Lower leg skin (tissue), 4 donors: ENCODE results near the gene GALNT3. TPM values are rescaled to one million over a fixed set of nuclear protein-coding genes. Genes with fewer than 3 reads are reported as not detected.

Experiments
- DNase-seq, 2 donors: peaks; one replicate each; pipeline ENCODE4 v3.0.0-alpha.2; 2019; ENCODE audit warnings: low spot score in 2 of 2
- H3K4me3 ChIP-seq: fragments of 200-600 bp; sonication (generic); 2 replicates; pipeline ENCODE4 v1.5.1; 2017; ENCODE audit warnings: mild to moderate bottlenecking, low read depth; ENCODE audit not compliant: poor library complexity, severe bottlenecking
- POLR2A ChIP-seq, 2 donors: fragments of 450-650 bp; IDR thresholded peaks; one replicate each; pipeline ENCODE4 v1.6.1; 2016 to 2017; ENCODE audit warnings: antibody characterized with exemption in 2 of 2, mild to moderate bottlenecking in 1 of 2, moderate library complexity in 1 of 2
- WGBS, 2 donors: methylation state at CpG; one replicate each; pipeline ENCODE4 v1.1.5; 2018; 5-methylcytosine and 5-hydroxymethylcytosine counted together
- intact Hi-C: fragments of 100-400 bp; cut with DNase I; formaldehyde crosslinking; loops from one replicate; pipeline ENCODE4 v1.15.0; 2023; ENCODE audit warnings: low total_unique reads
- total RNA-seq, 4 donors: library from RNA; depleted of rRNA; stranded (reverse); fragments of >200 nt; gene quantifications; one replicate each; pipeline ENCODE4 v1.1.0, GENCODE V29; 2016
- TF ChIP-seq, protein P1 (sequence below), 3 donors: fragments of 450-650 bp; IDR thresholded peaks; one replicate each; pipeline ENCODE4 v1.5.1; 2016; ENCODE audit warnings: antibody characterized with exemption in 3 of 3, mild to moderate bottlenecking in 3 of 3, moderate library complexity in 2 of 3

GALNT3 gene
- 10 to 100 TPM; 14.2 to 30.9 (median 18.2) TPM for total RNA-seq

DNA sequence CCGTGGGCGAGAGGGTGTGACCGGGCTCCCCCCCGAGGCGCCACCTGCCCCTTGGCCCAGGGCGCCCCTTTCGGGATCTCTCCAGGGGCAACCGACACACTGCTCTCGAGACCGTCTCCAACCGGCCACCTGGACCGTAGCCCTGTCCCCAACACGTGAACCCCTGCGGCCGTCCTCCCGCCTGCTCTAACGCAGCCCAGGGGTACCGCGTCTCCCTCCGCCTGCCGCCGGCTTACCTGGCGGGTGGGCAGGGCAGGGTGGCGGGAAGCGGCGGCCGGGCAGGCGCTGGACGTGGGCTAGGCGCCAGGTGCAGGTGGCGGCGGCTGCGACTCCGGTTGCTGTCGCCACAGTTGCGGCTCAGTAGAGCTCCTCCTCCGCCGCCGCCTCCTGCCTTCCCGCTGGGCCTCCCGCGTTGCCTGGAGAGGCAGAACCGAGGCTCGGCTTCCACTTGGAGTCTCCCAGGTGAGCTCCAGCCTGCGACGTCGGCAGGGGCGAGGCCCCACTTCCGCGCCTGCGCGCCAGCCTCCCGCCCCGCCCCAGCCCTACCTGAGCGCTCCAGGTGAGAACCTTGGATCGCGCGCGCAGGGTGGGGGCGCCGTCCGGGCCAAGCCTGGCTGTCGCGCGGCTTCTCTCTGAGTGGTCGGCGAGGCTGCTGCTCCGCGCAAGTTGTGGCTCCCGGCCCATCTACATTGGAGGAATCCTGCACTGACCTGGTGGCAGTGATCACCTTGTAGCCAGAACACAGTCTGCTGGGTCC is at the start of gene GALNT3:
Gene GALNT3, minus strand, starts transcription at position 469 of the 757 bp plus-strand sequence. CDS start 23,547 bp downstream, outside the sequence.
- H3K4me3 ChIP-seq: peak within 1 kb of the TSS; percentile 53
- TF ChIP-seq, protein P1, sequence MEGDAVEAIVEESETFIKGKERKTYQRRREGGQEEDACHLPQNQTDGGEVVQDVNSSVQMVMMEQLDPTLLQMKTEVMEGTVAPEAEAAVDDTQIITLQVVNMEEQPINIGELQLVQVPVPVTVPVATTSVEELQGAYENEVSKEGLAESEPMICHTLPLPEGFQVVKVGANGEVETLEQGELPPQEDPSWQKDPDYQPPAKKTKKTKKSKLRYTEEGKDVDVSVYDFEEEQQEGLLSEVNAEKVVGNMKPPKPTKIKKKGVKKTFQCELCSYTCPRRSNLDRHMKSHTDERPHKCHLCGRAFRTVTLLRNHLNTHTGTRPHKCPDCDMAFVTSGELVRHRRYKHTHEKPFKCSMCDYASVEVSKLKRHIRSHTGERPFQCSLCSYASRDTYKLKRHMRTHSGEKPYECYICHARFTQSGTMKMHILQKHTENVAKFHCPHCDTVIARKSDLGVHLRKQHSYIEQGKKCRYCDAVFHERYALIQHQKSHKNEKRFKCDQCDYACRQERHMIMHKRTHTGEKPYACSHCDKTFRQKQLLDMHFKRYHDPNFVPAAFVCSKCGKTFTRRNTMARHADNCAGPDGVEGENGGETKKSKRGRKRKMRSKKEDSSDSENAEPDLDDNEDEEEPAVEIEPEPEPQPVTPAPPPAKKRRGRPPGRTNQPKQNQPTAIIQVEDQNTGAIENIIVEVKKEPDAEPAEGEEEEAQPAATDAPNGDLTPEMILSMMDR (IDR thresholded peaks at IDR 0.05): no peak
- TF ChIP-seq POLR2A (IDR thresholded peaks at IDR 0.05): no peak
- 1 to 19% methylated on average over 11 to 39 of the region's 70 CpGs for WGBS, 2 donors
- peak; percentile 73 to 91 for DNase-seq
- intact Hi-C loops: no loop called here

DNA sequence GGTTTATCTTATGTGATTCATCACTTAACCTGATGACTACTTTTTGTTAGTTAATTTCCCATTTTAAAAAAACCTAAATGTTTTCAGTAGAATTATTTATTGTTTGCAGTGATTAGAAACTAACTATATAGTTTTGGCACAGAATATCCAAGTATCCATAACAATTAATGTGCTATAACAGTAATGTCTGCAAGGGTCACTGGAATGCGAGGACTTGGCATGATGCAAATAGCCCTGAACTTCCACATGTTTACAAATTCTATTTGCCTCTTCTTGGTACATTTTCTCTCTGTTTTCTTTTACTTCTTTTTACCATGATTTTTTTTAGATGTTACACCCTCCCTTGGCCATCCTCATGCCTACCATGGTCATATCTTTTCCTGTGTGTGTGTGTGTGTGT is 49.3 kb upstream of the GALNT3 start:
- 85 to 94% methylated on average over 1 of the region's 1 CpG for WGBS, 2 donors
- no peak overlapping the region for H3K4me3 ChIP-seq
- no peak for DNase-seq
- TF ChIP-seq, protein P1 (IDR thresholded peaks at IDR 0.05): no peak
- TF ChIP-seq POLR2A (IDR thresholded peaks at IDR 0.05): no peak
- intact Hi-C loops: no loop called here

- TF ChIP-seq, protein P1 (IDR thresholded peaks at IDR 0.05): no peak
- TF ChIP-seq POLR2A (IDR thresholded peaks at IDR 0.05): no peak
- H3K4me3 ChIP-seq: no peak overlapping the region
- intact Hi-C loops: no loop called here
- no peak for DNase-seq
These were observed 46.4 kb upstream of the GALNT3 start for GRCh38 chr2:165840333-165840958.

DNA sequence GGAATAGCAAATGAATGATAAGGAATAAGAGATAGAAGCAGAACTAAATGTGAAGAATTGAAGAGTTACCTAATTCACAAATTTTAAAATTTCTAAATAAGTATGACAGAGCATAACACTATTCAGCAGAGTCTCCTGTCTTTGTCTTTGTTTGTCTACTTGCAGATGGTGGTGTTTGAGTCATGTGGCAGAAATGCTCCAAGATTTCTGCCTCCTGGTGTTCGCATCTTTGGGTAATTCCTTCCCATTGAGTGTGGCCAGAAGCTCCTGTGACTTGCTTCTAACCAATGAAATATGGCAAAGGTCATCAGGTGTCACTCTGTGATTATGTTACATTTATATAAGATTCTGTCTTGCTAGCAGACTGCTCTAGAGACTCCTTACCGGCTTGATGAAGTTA is 45.6 kb upstream of the GALNT3 start:
- no peak overlapping the region for H3K4me3 ChIP-seq
- TF ChIP-seq, protein P1 (IDR thresholded peaks at IDR 0.05): no peak
- no peak for DNase-seq
- WGBS, 2 donors: 92 to 93% methylated on average over 2 of the region's 2 CpGs
- intact Hi-C loops: no loop called here

DNA sequence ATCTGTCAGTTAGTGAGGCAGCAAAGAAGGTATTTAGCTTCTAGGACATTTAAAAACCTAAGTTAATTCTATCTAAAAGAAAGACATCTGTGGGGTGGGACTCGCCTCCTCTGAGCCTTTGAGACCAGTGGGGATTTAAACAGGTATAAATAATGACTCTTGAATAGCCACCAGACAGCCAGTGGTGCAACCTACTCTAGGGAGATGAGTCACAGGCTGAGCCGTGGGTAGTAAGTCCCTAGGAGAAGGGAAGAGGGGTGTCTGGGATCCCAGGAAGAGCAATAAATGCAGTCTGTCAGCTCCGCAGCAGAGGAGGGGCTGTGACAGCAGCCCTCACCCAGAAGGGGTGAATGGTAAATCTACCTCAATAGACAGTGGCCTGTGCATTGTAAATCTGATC is 43.1 kb upstream of the GALNT3 start:
- DNase-seq: no peak
- WGBS, 2 donors: 68 to 70% methylated on average over 3 of the region's 3 CpGs
- H3K4me3 ChIP-seq: no peak overlapping the region
- no peak for TF ChIP-seq POLR2A (IDR thresholded peaks at IDR 0.05)
- intact Hi-C loops: no loop called here

- WGBS, 2 donors: 92 to 94% methylated on average over 2 of the region's 2 CpGs
- intact Hi-C loops: loop anchor here (2.0 kb wide), 1 partner anchor 77 kb away; no protein-coding TSS in a partner anchor
- DNase-seq: no peak
- no peak for TF ChIP-seq POLR2A (IDR thresholded peaks at IDR 0.05)
- TF ChIP-seq, protein P1 (IDR thresholded peaks at IDR 0.05): no peak
- H3K4me3 ChIP-seq: no peak overlapping the region
These were observed 41.3 kb upstream of the GALNT3 start for GRCh38 chr2:165835363-165835762.
